ENCODE measurements around the gene TAPT1. TPM values are rescaled to one million over a fixed set of nuclear protein-coding genes. Genes with fewer than 3 reads are reported as not detected.
A peak's percentile ranks its signal among the peaks of the same experiment; 100 is the strongest.

Gene TAPT1
- total RNA-seq, 5 donors from 2014 or later (not counting 1 experiment from before 2014, with no cell fraction given) = 41.1 to 77.9 (median 50.3) TPM

- no peaks in the 10 kb centered on the region for H3K9me3 Mint-ChIP-seq
- no peaks in the 10 kb centered on the region for H3K27me3 Mint-ChIP-seq
These were observed 35.1 kb upstream of the TAPT1 start for GRCh38 chr4:16261313-16261878.

GRCh38 chr4:16259889-16260246, 33.6 kb upstream of the TAPT1 start:
- H3K9me3 ChIP-seq = no peaks in the 10 kb centered on the region
- H3K9me3 Mint-ChIP-seq = no peaks in the 10 kb centered on the region
- no peak for ATAC-seq (replicated peaks in 1 of 4)
- DNase-seq = no peak
- no peak overlapping the region for H3K27ac ChIP-seq (ENCODE audit: low read length)
- peaks cover 0 to 2% of the 10 kb centered on the region in 2 experiments for H3K4me1 ChIP-seq (ENCODE audit: control insufficient read depth in 1 of 2, extremely low read depth in 1 of 2, insufficient read depth in 2 of 2, low read length in 2 of 2)
- H3K27me3 Mint-ChIP-seq = no peaks in the 10 kb centered on the region
- H3K36me3 Mint-ChIP-seq = peaks cover 20% of the 10 kb centered on the region
- H3K4me3 Mint-ChIP-seq = no peak overlapping the region
- CTCF ChIA-PET = no interaction called here
- no peaks in the 10 kb centered on the region for H3K27me3 ChIP-seq (replicated peaks in 1 of 2; ENCODE audit: control insufficient read depth in 2 of 2, extremely low read depth in 1 of 2, insufficient read depth in 2 of 2, low read length in 1 of 2)
- H3K4me3 ChIP-seq (ENCODE audit: control insufficient read depth in 1 of 2, extremely low read depth in 1 of 2, low read length in 1 of 2) = no peak overlapping the region
- no peak overlapping the region for H3K27ac Mint-ChIP-seq
- WGBS (ENCODE audit: insufficient coverage) = no CpG with 5 or more reads among the region's 4 CpGs
- peaks cover 0 to 7% of the 10 kb centered on the region in 2 donors for H3K36me3 ChIP-seq (ENCODE audit: control insufficient read depth in 2 of 2, extremely low read depth in 1 of 2, insufficient read depth in 1 of 2, low read length in 1 of 2)
- peaks cover 7 to 18% (median 10%) of the 10 kb centered on the region in 3 donors for H3K4me1 Mint-ChIP-seq
- POLR2A ChIA-PET = interaction anchor here in 1 of 2 donors (0.6 kb wide), 1 partner anchor 100 kb away, joined by 4 read pairs; no protein-coding TSS in a partner anchor

More at GRCh38 chr4:16261313-16261878, 35.1 kb upstream of the TAPT1 start:
- Histone ChIP-seq H3K27ac (ENCODE audit: low read length) (no peak overlapping the region), H3K9me3 (no peaks in the 10 kb centered on the region), H3K4me3 (ENCODE audit: control insufficient read depth in 1 of 2, extremely low read depth in 1 of 2, low read length in 1 of 2) (no peak overlapping the region), H3K27me3 (replicated peaks in 1 of 2; ENCODE audit: control insufficient read depth in 2 of 2, extremely low read depth in 1 of 2, insufficient read depth in 2 of 2, low read length in 1 of 2) (no peaks in the 10 kb centered on the region), H3K36me3 (ENCODE audit: control insufficient read depth in 2 of 2, extremely low read depth in 1 of 2, insufficient read depth in 1 of 2, low read length in 1 of 2) (peaks cover 0 to 3% of the 10 kb centered on the region in 2 donors), H3K4me1 (ENCODE audit: control insufficient read depth in 1 of 2, extremely low read depth in 1 of 2, insufficient read depth in 2 of 2, low read length in 2 of 2) (peaks cover 0 to 2% of the 10 kb centered on the region in 2 experiments)
- CTCF ChIA-PET = no interaction called here
- peaks cover 10% of the 10 kb centered on the region for H3K36me3 Mint-ChIP-seq
- no peak for ATAC-seq (replicated peaks in 1 of 4)
- 84% methylated on average over 2 of the region's 5 CpGs for WGBS (ENCODE audit: insufficient coverage)
- DNase-seq = no peak
- H3K4me3 Mint-ChIP-seq = no peak overlapping the region
- POLR2A ChIA-PET = no interaction called here
- H3K4me1 Mint-ChIP-seq = peaks cover 5 to 15% (median 10%) of the 10 kb centered on the region in 3 donors
- H3K27ac Mint-ChIP-seq = no peak overlapping the region

GRCh38 chr4:16259241-16259888, 33.1 kb upstream of the TAPT1 start:
- Histone ChIP-seq H3K4me1 (ENCODE audit: control insufficient read depth in 1 of 2, extremely low read depth in 1 of 2, insufficient read depth in 2 of 2, low read length in 2 of 2) (peaks cover 0 to 2% of the 10 kb centered on the region in 2 experiments), H3K36me3 (ENCODE audit: control insufficient read depth in 2 of 2, extremely low read depth in 1 of 2, insufficient read depth in 1 of 2, low read length in 1 of 2) (peaks cover 0 to 7% of the 10 kb centered on the region in 2 donors), H3K4me3 (ENCODE audit: control insufficient read depth in 1 of 2, extremely low read depth in 1 of 2, low read length in 1 of 2) (no peak overlapping the region), H3K27ac (ENCODE audit: low read length) (no peak overlapping the region), H3K27me3 (replicated peaks in 1 of 2; ENCODE audit: control insufficient read depth in 2 of 2, extremely low read depth in 1 of 2, insufficient read depth in 2 of 2, low read length in 1 of 2) (no peaks in the 10 kb centered on the region), H3K9me3 (no peaks in the 10 kb centered on the region)
- H3K4me1 Mint-ChIP-seq = peaks cover 7 to 17% (median 10%) of the 10 kb centered on the region in 3 donors
- no peaks in the 10 kb centered on the region for H3K9me3 Mint-ChIP-seq
- no peak for ATAC-seq (replicated peaks in 1 of 4)
- DNase-seq = no peak
- H3K36me3 Mint-ChIP-seq = peaks cover 23% of the 10 kb centered on the region
- CTCF ChIA-PET = no interaction called here
- no peaks in the 10 kb centered on the region for H3K27me3 Mint-ChIP-seq
- POLR2A ChIA-PET = interaction anchor here in 1 of 2 donors (0.6 kb wide), 1 partner anchor 101 kb away, joined by 4 read pairs; no protein-coding TSS in a partner anchor
- peak overlapping the region in 1 of 2 donors; percentile 37 for H3K27ac Mint-ChIP-seq
- no peak overlapping the region for H3K4me3 Mint-ChIP-seq
- WGBS (ENCODE audit: insufficient coverage) = 80% methylated on average over 1 of the region's 1 CpG

GRCh38 chr4:16257611-16258010, 31.3 kb upstream of the TAPT1 start:
- no peaks in the 10 kb centered on the region for H3K9me3 Mint-ChIP-seq
- Histone ChIP-seq H3K27me3 (replicated peaks in 1 of 2; ENCODE audit: control insufficient read depth in 2 of 2, extremely low read depth in 1 of 2, insufficient read depth in 2 of 2, low read length in 1 of 2) (no peaks in the 10 kb centered on the region), H3K4me3 (ENCODE audit: control insufficient read depth in 1 of 2, extremely low read depth in 1 of 2, low read length in 1 of 2) (no peak overlapping the region), H3K27ac (ENCODE audit: low read length) (no peak overlapping the region), H3K4me1 (ENCODE audit: control insufficient read depth in 1 of 2, extremely low read depth in 1 of 2, insufficient read depth in 2 of 2, low read length in 2 of 2) (peaks cover 0 to 2% of the 10 kb centered on the region in 2 experiments), H3K36me3 (ENCODE audit: control insufficient read depth in 2 of 2, extremely low read depth in 1 of 2, insufficient read depth in 1 of 2, low read length in 1 of 2) (peaks cover 0 to 7% of the 10 kb centered on the region in 2 donors), H3K9me3 (no peaks in the 10 kb centered on the region)
- DNase-seq (no peak), ATAC-seq (replicated peaks in 1 of 4) (no peak)
- no peak overlapping the region for H3K27ac Mint-ChIP-seq
- ChIA-PET CTCF (interaction anchor here in 1 of 2 donors (1.0 kb wide), 1 partner anchor 227 kb away, joined by 3 read pairs; no protein-coding TSS in a partner anchor), POLR2A (no interaction called here)
- no peaks in the 10 kb centered on the region for H3K27me3 Mint-ChIP-seq
- H3K4me3 Mint-ChIP-seq = no peak overlapping the region
- WGBS (ENCODE audit: insufficient coverage) = 96% methylated on average over 2 of the region's 2 CpGs
- H3K4me1 Mint-ChIP-seq = peaks cover 7 to 16% (median 15%) of the 10 kb centered on the region in 3 donors
- H3K36me3 Mint-ChIP-seq = peaks cover 41% of the 10 kb centered on the region

- POLR2A ChIA-PET = no interaction called here
- no peaks in the 10 kb centered on the region for H3K9me3 Mint-ChIP-seq
- peaks cover 2 to 6% (median 4%) of the 10 kb centered on the region in 3 donors for H3K4me1 Mint-ChIP-seq
- Histone ChIP-seq H3K27ac (ENCODE audit: low read length) (no peak overlapping the region), H3K27me3 (replicated peaks in 1 of 2; ENCODE audit: control insufficient read depth in 2 of 2, extremely low read depth in 1 of 2, insufficient read depth in 2 of 2, low read length in 1 of 2) (no peaks in the 10 kb centered on the region), H3K4me3 (ENCODE audit: control insufficient read depth in 1 of 2, extremely low read depth in 1 of 2, low read length in 1 of 2) (no peak overlapping the region), H3K4me1 (ENCODE audit: control insufficient read depth in 1 of 2, extremely low read depth in 1 of 2, insufficient read depth in 2 of 2, low read length in 2 of 2) (no peaks in the 10 kb centered on the region), H3K36me3 (ENCODE audit: control insufficient read depth in 2 of 2, extremely low read depth in 1 of 2, insufficient read depth in 1 of 2, low read length in 1 of 2) (peaks cover 0 to 7% of the 10 kb centered on the region in 2 donors), H3K9me3 (no peaks in the 10 kb centered on the region)
- DNase-seq = no peak
- WGBS (ENCODE audit: insufficient coverage) = 98% methylated on average over 28 of the region's 28 CpGs
- H3K27me3 Mint-ChIP-seq = no peaks in the 10 kb centered on the region
- no peak overlapping the region for H3K4me3 Mint-ChIP-seq
- no peak overlapping the region for H3K27ac Mint-ChIP-seq
- peaks cover 47% of the 10 kb centered on the region for H3K36me3 Mint-ChIP-seq
- no peak for ATAC-seq (replicated peaks in 1 of 4)
- CTCF ChIA-PET = no interaction called here
These were observed 30.1 kb upstream of the TAPT1 start for GRCh38 chr4:16256343-16256742.

- Mint-ChIP-seq H3K9me3 (no peaks in the 10 kb centered on the region), H3K27me3 (no peaks in the 10 kb centered on the region), H3K36me3 (peaks cover 47% of the 10 kb centered on the region), H3K4me1 (peaks cover 2 to 6% (median 4%) of the 10 kb centered on the region in 3 donors), H3K27ac (no peak overlapping the region), H3K4me3 (no peak overlapping the region)
- Histone ChIP-seq H3K27ac (ENCODE audit: low read length) (no peak overlapping the region), H3K27me3 (replicated peaks in 1 of 2; ENCODE audit: control insufficient read depth in 2 of 2, extremely low read depth in 1 of 2, insufficient read depth in 2 of 2, low read length in 1 of 2) (no peaks in the 10 kb centered on the region), H3K4me1 (ENCODE audit: control insufficient read depth in 1 of 2, extremely low read depth in 1 of 2, insufficient read depth in 2 of 2, low read length in 2 of 2) (no peaks in the 10 kb centered on the region), H3K4me3 (ENCODE audit: control insufficient read depth in 1 of 2, extremely low read depth in 1 of 2, low read length in 1 of 2) (no peak overlapping the region), H3K36me3 (ENCODE audit: control insufficient read depth in 2 of 2, extremely low read depth in 1 of 2, insufficient read depth in 1 of 2, low read length in 1 of 2) (peaks cover 0 to 7% of the 10 kb centered on the region in 2 donors), H3K9me3 (no peaks in the 10 kb centered on the region)
- CTCF ChIA-PET = no interaction called here
- WGBS (ENCODE audit: insufficient coverage) = no CpG with 5 or more reads among the region's 2 CpGs
- POLR2A ChIA-PET = no interaction called here
- ATAC-seq (replicated peaks in 1 of 4) (no peak), DNase-seq (no peak)
These were observed 29.5 kb upstream of the TAPT1 start for GRCh38 chr4:16255730-16256129.
